ENCODE data around the gene RAPGEF5. TPM values are rescaled to one million over a fixed set of nuclear protein-coding genes. Genes with fewer than 3 reads are reported as not detected.

RAPGEF5 gene
- total RNA-seq, 1 experiment from 2014 or later: 15.6 TPM

DNA sequence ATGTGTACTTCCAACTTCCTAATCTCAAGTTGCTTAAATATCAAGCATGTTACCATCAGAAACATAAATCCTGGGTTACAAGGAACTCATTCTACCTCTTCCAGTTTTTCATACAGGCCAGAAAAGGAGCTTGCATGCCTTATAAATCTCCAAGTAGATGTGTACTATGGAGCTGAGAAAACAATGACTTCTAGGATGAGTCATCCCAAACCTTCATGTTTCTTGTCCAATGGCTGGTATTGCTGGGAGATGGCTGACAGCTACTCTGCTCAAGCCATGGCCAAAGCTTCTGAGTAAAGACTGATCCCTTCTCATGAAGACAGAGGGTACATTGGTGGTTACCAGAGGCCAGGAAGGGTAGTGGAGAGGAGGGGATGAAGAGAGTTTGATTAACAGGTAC is 8.6 kb downstream of the RAPGEF5 start:
- no peak overlapping the region for H3K27ac ChIP-seq (ENCODE audit: low read depth, low read length)
- H3K9ac ChIP-seq (ENCODE audit: low read length): no peak overlapping the region
- H3K4me1 ChIP-seq (ENCODE audit: control insufficient read depth in 1 of 2, insufficient read depth in 2 of 2, low read length in 2 of 2): peaks cover 25 to 34% of the 10 kb centered on the region in 2 experiments
- DNase-seq (ENCODE audit: low read depth, low spot score) (no peak), ATAC-seq (no peak)
- H3K4me3 ChIP-seq (replicated peaks in 1 of 2; ENCODE audit: low read depth in 1 of 2, low read length in 2 of 2): no peak overlapping the region
- no peak overlapping the region for H2AFZ ChIP-seq (ENCODE audit: low read depth, low read length, poor library complexity, severe bottlenecking)
- no peaks in the 10 kb centered on the region; a peak in 1 of 4 replicates for H3K9me3 ChIP-seq (ENCODE audit: control insufficient read depth in 1 of 2, insufficient read depth in 1 of 2, low read depth in 1 of 2, low read length in 2 of 2)
- no peak overlapping the region for H3K4me2 ChIP-seq (ENCODE audit: low read length)
- H3K36me3 ChIP-seq (ENCODE audit: control insufficient read depth in 1 of 2, insufficient read depth in 2 of 2, low read length in 2 of 2): no peaks in the 10 kb centered on the region
- no peaks in the 10 kb centered on the region for H3K27me3 ChIP-seq (ENCODE audit: insufficient read depth, low read length)
- no peak for TF ChIP-seq ELF1 (IDR thresholded peaks at IDR 0.05; ENCODE audit: borderline replicate concordance, low read depth)
- no peak for TF ChIP-seq CEBPB (IDR thresholded peaks at IDR 0.05; ENCODE audit: low read depth)
- TF ChIP-seq ZNF274 (IDR thresholded peaks at IDR 0.05; ENCODE audit: low read depth, low read length): no peak
- TF ChIP-seq POLR2A (IDR thresholded peaks at IDR 0.05; ENCODE audit: borderline replicate concordance, extremely low read depth, insufficient read depth, insufficient read length): no peak
- no peak for TF ChIP-seq SIN3A (IDR thresholded peaks at IDR 0.05; ENCODE audit: low read depth)
- no peak for TF ChIP-seq JUND (IDR thresholded peaks at IDR 0.05)
- no peak for TF ChIP-seq EZH2 (IDR thresholded peaks at IDR 0.05)
- ChIA-PET CTCF (no interaction called here), POLR2A (no interaction called here), RAD21 (ENCODE audit: low non-redundant PET in 1 of 2, low total read pairs in 2 of 2, uncharacterized antibody in 2 of 2, unreplicated experiment in 2 of 2) (no interaction called here)
- no peaks in the 10 kb centered on the region for H3K9me2 ChIP-seq (ENCODE audit: insufficient read depth)
- H4K20me1 ChIP-seq (ENCODE audit: insufficient read depth): no peaks in the 10 kb centered on the region
- intact Hi-C loops (cut with micrococcal nuclease): no loop called here
- peaks cover 82% of the 10 kb centered on the region for H3K79me2 ChIP-seq (ENCODE audit: insufficient read depth, low read length)
- no TSS peak for BruUV-seq (replicated peaks)

DNA sequence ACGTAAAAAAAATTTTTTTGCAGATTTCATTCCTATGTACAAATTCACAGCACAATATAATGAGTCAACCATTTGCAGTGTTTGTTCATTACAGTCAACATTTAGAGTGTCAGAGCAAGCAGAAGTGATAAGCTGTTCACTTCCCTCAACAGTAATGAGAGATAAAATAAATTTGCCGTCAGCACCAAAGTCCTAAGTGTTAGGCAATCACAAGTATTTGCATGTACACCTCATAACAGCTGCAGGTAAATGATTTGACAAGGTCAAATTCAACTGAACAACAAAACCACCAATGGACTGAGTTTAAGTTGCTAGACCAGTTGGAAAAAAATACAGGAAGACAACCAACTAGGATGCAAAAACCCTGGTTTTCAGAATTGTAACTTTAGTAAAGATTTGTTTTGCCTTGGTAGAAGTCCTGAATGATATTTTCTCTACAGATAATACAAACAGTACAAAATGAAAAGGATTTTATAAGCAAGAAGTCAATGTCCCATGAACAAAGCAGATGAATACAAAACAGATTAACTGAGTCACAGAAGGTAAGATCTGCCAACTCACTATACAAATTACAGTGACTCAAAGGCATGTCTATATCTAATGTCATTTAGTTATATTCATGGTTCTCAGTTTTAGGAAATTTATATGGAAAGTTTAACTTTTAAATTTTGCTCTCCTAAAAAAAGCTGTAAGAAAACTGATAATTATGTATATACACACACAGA is 10.4 kb downstream of the RAPGEF5 start:
- ChIA-PET RAD21 (ENCODE audit: low non-redundant PET in 1 of 2, low total read pairs in 2 of 2, uncharacterized antibody in 2 of 2, unreplicated experiment in 2 of 2) (no interaction called here), POLR2A (no interaction called here), CTCF (no interaction called here)
- no peak overlapping the region for H3K4me2 ChIP-seq (ENCODE audit: low read length)
- TF ChIP-seq, protein P1, sequence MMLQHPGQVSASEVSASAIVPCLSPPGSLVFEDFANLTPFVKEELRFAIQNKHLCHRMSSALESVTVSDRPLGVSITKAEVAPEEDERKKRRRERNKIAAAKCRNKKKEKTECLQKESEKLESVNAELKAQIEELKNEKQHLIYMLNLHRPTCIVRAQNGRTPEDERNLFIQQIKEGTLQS (IDR thresholded peaks at IDR 0.05): no peak
- no peak for TF ChIP-seq RAD21 (IDR thresholded peaks at IDR 0.05; ENCODE audit: low read depth)
- no peak for TF ChIP-seq SP1 (IDR thresholded peaks at IDR 0.05; ENCODE audit: low read depth)
- TF ChIP-seq POLR2A (IDR thresholded peaks at IDR 0.05; ENCODE audit: borderline replicate concordance, extremely low read depth, insufficient read depth, insufficient read length): no peak
- no peak for TF ChIP-seq CEBPB (IDR thresholded peaks at IDR 0.05; ENCODE audit: low read depth)
- no peak for TF ChIP-seq POLR2AphosphoS5 (IDR thresholded peaks at IDR 0.05; ENCODE audit: low read depth, low read length)
- TF ChIP-seq, protein P2, sequence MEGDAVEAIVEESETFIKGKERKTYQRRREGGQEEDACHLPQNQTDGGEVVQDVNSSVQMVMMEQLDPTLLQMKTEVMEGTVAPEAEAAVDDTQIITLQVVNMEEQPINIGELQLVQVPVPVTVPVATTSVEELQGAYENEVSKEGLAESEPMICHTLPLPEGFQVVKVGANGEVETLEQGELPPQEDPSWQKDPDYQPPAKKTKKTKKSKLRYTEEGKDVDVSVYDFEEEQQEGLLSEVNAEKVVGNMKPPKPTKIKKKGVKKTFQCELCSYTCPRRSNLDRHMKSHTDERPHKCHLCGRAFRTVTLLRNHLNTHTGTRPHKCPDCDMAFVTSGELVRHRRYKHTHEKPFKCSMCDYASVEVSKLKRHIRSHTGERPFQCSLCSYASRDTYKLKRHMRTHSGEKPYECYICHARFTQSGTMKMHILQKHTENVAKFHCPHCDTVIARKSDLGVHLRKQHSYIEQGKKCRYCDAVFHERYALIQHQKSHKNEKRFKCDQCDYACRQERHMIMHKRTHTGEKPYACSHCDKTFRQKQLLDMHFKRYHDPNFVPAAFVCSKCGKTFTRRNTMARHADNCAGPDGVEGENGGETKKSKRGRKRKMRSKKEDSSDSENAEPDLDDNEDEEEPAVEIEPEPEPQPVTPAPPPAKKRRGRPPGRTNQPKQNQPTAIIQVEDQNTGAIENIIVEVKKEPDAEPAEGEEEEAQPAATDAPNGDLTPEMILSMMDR (IDR thresholded peaks at IDR 0.05 in 2 of 3, conservative IDR thresholded peaks at IDR 0.05 in 1 of 3; ENCODE audit: borderline replicate concordance in 1 of 3, insufficient read depth in 1 of 3, low read depth in 2 of 3, low read length in 2 of 3): no peak
- no peak for TF ChIP-seq ZFX (IDR thresholded peaks at IDR 0.05)
- TF ChIP-seq, protein P3, sequence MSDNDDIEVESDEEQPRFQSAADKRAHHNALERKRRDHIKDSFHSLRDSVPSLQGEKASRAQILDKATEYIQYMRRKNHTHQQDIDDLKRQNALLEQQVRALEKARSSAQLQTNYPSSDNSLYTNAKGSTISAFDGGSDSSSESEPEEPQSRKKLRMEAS (IDR thresholded peaks at IDR 0.05): no peak
- TF ChIP-seq SIN3A (IDR thresholded peaks at IDR 0.05; ENCODE audit: low read depth): no peak
- TF ChIP-seq, protein P4, sequence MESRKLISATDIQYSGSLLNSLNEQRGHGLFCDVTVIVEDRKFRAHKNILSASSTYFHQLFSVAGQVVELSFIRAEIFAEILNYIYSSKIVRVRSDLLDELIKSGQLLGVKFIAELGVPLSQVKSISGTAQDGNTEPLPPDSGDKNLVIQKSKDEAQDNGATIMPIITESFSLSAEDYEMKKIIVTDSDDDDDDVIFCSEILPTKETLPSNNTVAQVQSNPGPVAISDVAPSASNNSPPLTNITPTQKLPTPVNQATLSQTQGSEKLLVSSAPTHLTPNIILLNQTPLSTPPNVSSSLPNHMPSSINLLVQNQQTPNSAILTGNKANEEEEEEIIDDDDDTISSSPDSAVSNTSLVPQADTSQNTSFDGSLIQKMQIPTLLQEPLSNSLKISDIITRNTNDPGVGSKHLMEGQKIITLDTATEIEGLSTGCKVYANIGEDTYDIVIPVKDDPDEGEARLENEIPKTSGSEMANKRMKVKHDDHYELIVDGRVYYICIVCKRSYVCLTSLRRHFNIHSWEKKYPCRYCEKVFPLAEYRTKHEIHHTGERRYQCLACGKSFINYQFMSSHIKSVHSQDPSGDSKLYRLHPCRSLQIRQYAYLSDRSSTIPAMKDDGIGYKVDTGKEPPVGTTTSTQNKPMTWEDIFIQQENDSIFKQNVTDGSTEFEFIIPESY (IDR thresholded peaks at IDR 0.05; ENCODE audit: extremely low read depth, insufficient replicate concordance, low read length): no peak
- H2AFZ ChIP-seq (ENCODE audit: low read depth, low read length, poor library complexity, severe bottlenecking): no peak overlapping the region
- no TSS peak for BruUV-seq (replicated peaks)
- intact Hi-C loops (cut with micrococcal nuclease): no loop called here
- no peak overlapping the region for H3K4me3 ChIP-seq (replicated peaks in 1 of 2; ENCODE audit: low read depth in 1 of 2, low read length in 2 of 2)
- DNase-seq (ENCODE audit: low read depth, low spot score) (no peak), ATAC-seq (no peak)
- H3K36me3 ChIP-seq (ENCODE audit: control insufficient read depth in 1 of 2, insufficient read depth in 2 of 2, low read length in 2 of 2): no peaks in the 10 kb centered on the region
- no peaks in the 10 kb centered on the region for H3K9me2 ChIP-seq (ENCODE audit: insufficient read depth)
- no peak overlapping the region for H3K27ac ChIP-seq (ENCODE audit: low read depth, low read length)
- H3K79me2 ChIP-seq (ENCODE audit: insufficient read depth, low read length): peaks cover 72% of the 10 kb centered on the region
- no peaks in the 10 kb centered on the region for H4K20me1 ChIP-seq (ENCODE audit: insufficient read depth)
- H3K9me3 ChIP-seq (ENCODE audit: control insufficient read depth in 1 of 2, insufficient read depth in 1 of 2, low read depth in 1 of 2, low read length in 2 of 2): no peaks in the 10 kb centered on the region
- peaks cover 18 to 19% of the 10 kb centered on the region in 2 experiments for H3K4me1 ChIP-seq (ENCODE audit: control insufficient read depth in 1 of 2, insufficient read depth in 2 of 2, low read length in 2 of 2)
- H3K27me3 ChIP-seq (ENCODE audit: insufficient read depth, low read length): no peaks in the 10 kb centered on the region
- no peak overlapping the region for H3K9ac ChIP-seq (ENCODE audit: low read length)
